Spleen (tissue), 11 donors: ENCODE measurements around the gene PLS3. TPM values are rescaled to one million over a fixed set of nuclear protein-coding genes. Genes with fewer than 3 reads are reported as not detected.

Experiments
- DNase-seq: peaks from one replicate; pipeline ENCODE4 v3.0.0-alpha.2; 2020
- H3K27ac ChIP-seq, 8 donors: fragments of 200-600 bp; sonication (generic) in 7 of 8; 1 replicate in 4 of 8; 2 replicates in 4 of 8; pipeline versions ENCODE4 v1.5.0 to v1.8.0; 2016 to 2021; ENCODE audit warnings: inconsistent platforms in 4 of 8, mild to moderate bottlenecking in 4 of 8, moderate library complexity in 1 of 8
- H3K27me3 ChIP-seq, 7 donors: fragments of 200-600 bp; sonication (generic) in 6 of 7; replicated peaks in 1 of 7; 1 replicate in 4 of 7; 2 replicates in 3 of 7; pipeline versions ENCODE4 v1.5.0 to v1.8.0; 2016 to 2021; ENCODE audit warnings: inconsistent platforms in 3 of 7, mild to moderate bottlenecking in 1 of 7
- H3K36me3 ChIP-seq, 6 donors: fragments of 200-600 bp; sonication (generic) in 5 of 6; 1 replicate in 4 of 6; 2 replicates in 2 of 6; pipeline versions ENCODE4 v1.5.0 to v1.8.0; 2016 to 2021; ENCODE audit warnings: inconsistent platforms in 2 of 6
- H3K4me1 ChIP-seq, 6 donors: fragments of 200-600 bp; sonication (generic) in 5 of 6; 1 replicate in 3 of 6; 2 replicates in 3 of 6; pipeline versions ENCODE4 v1.5.0 to v1.8.0; 2016 to 2021; ENCODE audit warnings: inconsistent platforms in 3 of 6
- H3K4me3 ChIP-seq, 8 donors: fragments of 200-600 bp; sonication (generic) in 7 of 8; 1 replicate in 4 of 8; 2 replicates in 4 of 8; pipeline versions ENCODE4 v1.5.0 to v1.8.0; 2016 to 2021; ENCODE audit warnings: inconsistent platforms in 4 of 8, mild to moderate bottlenecking in 4 of 8, moderate library complexity in 2 of 8
- H3K9me3 ChIP-seq, 8 donors: fragments of 200-600 bp; sonication (generic) in 7 of 8; 1 replicate in 4 of 8; 2 replicates in 4 of 8; pipeline versions ENCODE4 v1.5.0 to v1.8.0; 2016 to 2021; ENCODE audit warnings: inconsistent platforms in 4 of 8
- POLR2A ChIP-seq, 3 donors: fragments of 450-650 bp; IDR thresholded peaks; one replicate each; pipeline ENCODE4 v1.5.1; 2017; ENCODE audit warnings: antibody characterized with exemption in 3 of 3, mild to moderate bottlenecking in 1 of 3
- POLR2AphosphoS5 ChIP-seq, 3 donors: sonication (generic); formaldehyde crosslinking; IDR thresholded peaks; one replicate each; pipeline ENCODE4 v1.5.1; 2017; ENCODE audit warnings: antibody characterized with exemption in 3 of 3
- WGBS, 5 donors: extraction: QIAGEN DNeasy Blood & Tissue Kit in 3 of 5; methylation state at CpG; one replicate each; pipeline versions ENCODE4 v1.1.5 to v1.1.7; 2013 to 2018; 5-methylcytosine and 5-hydroxymethylcytosine counted together
- intact Hi-C: fragments of 100-400 bp; cut with DNase I; formaldehyde crosslinking; loops from one replicate; pipeline ENCODE4 v1.15.0; 2023; ENCODE audit warnings: low total_unique reads
- polyA plus RNA-seq, 3 donors: library from polyadenylated mRNA; stranded (reverse); fragments of 200-250 nt; gene quantifications; one replicate each; pipeline ENCODE4 v1.2.1, GENCODE V29; 2013
- total RNA-seq, 7 donors: library from RNA; depleted of rRNA in 3 of 7; stranded (reverse); fragments of >200 nt in 3 of 7; fragmentation: NEBNext Ultra II Directional in 4 of 7; extraction: Animal tissue kit (Norgen Biotek cat#: 25700) in 4 of 7; gene quantifications; one replicate each; pipeline versions ENCODE4 v1.1.0 to v1.2.1, GENCODE V29; 2016 to 2021
- TF ChIP-seq, protein P1 (sequence below), 11 experiments: fragments of 200-600 bp in 7 of 11; fragments of 450-650 bp in 4 of 11; sonication (generic) in 4 of 11; IDR thresholded peaks in 8 of 11; conservative IDR thresholded peaks in 3 of 11; 1 replicate in 7 of 11; 2 replicates in 4 of 11; pipeline versions ENCODE4 v1.4.0 to v1.8.0; 2016 to 2021; ENCODE audit warnings: antibody characterized with exemption in 11 of 11, inconsistent platforms in 4 of 11, mild to moderate bottlenecking in 1 of 11
- donor health status: healthy with polysubstance abuse.
- donor health status: DM: no; HTN: no; CAD: no; lungs with moderate emphysema.
- donor health status: DM: no; HTN: no; CAD: no.
- donor health status: Bipolar disorder and iron deficiency.
- donor health status: healthy.
- donor health status: DM: no; HTN: no; CAD: no.
- donor health status: DM: yes; HTN: yes; CAD: no.

Gene PLS3
- total and polyA plus RNA-seq, 10 donors = 20.3 to 159 (median 105) TPM

DNA sequence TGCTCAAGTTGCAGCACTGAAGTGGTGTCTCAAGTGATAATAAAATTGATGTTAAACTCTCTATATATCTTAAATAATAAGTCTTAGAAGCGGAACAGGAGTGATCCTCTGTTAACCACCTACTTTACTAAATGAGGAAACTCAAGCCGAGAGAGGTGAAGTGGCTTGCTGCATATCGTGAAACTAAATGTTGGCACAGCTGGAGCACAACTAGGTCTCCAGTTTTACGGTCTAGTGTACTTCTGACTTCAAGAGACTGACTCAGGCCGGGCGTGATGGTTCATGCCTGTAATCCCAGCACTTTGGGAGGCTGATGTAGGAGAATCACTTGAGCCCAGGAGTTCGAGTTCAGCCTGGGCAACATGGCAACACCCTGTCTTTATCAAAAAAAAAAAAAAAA, 35.5 kb upstream of the PLS3 start:
- WGBS, 5 donors = 73 to 93% (median 91%) methylated on average over 4 to 7 of the region's 7 CpGs
- no peaks in the 10 kb centered on the region for H3K9me3 ChIP-seq
- no peaks in the 10 kb centered on the region for H3K4me1 ChIP-seq
- no peak overlapping the region for H3K27ac ChIP-seq
- H3K27me3 ChIP-seq = peaks cover 0 to 10% (median 0%) of the 10 kb centered on the region in 7 donors
- no peaks in the 10 kb centered on the region for H3K36me3 ChIP-seq
- no peak overlapping the region for H3K4me3 ChIP-seq
- intact Hi-C loops = no loop called here
- TF ChIP-seq POLR2A (IDR thresholded peaks at IDR 0.05) (no peak), POLR2AphosphoS5 (IDR thresholded peaks at IDR 0.05) (no peak)
- TF ChIP-seq, protein P1, sequence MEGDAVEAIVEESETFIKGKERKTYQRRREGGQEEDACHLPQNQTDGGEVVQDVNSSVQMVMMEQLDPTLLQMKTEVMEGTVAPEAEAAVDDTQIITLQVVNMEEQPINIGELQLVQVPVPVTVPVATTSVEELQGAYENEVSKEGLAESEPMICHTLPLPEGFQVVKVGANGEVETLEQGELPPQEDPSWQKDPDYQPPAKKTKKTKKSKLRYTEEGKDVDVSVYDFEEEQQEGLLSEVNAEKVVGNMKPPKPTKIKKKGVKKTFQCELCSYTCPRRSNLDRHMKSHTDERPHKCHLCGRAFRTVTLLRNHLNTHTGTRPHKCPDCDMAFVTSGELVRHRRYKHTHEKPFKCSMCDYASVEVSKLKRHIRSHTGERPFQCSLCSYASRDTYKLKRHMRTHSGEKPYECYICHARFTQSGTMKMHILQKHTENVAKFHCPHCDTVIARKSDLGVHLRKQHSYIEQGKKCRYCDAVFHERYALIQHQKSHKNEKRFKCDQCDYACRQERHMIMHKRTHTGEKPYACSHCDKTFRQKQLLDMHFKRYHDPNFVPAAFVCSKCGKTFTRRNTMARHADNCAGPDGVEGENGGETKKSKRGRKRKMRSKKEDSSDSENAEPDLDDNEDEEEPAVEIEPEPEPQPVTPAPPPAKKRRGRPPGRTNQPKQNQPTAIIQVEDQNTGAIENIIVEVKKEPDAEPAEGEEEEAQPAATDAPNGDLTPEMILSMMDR (IDR thresholded peaks at IDR 0.05 in 8 of 11, conservative IDR thresholded peaks at IDR 0.05 in 3 of 11) = no peak
- DNase-seq = no peak

GRCh38 chrX:115531818-115532403, 29.1 kb upstream of the PLS3 start:
- no peaks in the 10 kb centered on the region for H3K9me3 ChIP-seq
- DNase-seq = no peak
- no peak for TF ChIP-seq POLR2A (IDR thresholded peaks at IDR 0.05)
- TF ChIP-seq, protein P1 (IDR thresholded peaks at IDR 0.05 in 8 of 11, conservative IDR thresholded peaks at IDR 0.05 in 3 of 11) = no peak
- TF ChIP-seq POLR2AphosphoS5 (IDR thresholded peaks at IDR 0.05) = no peak
- WGBS, 5 donors = 68 to 97% (median 84%) methylated on average over 4 of the region's 4 CpGs
- intact Hi-C loops = no loop called here
- H3K4me3 ChIP-seq = no peak overlapping the region
- peaks cover 0 to 10% (median 0%) of the 10 kb centered on the region in 7 donors for H3K27me3 ChIP-seq
- H3K4me1 ChIP-seq = no peaks in the 10 kb centered on the region
- no peak overlapping the region for H3K27ac ChIP-seq
- H3K36me3 ChIP-seq = no peaks in the 10 kb centered on the region

DNA sequence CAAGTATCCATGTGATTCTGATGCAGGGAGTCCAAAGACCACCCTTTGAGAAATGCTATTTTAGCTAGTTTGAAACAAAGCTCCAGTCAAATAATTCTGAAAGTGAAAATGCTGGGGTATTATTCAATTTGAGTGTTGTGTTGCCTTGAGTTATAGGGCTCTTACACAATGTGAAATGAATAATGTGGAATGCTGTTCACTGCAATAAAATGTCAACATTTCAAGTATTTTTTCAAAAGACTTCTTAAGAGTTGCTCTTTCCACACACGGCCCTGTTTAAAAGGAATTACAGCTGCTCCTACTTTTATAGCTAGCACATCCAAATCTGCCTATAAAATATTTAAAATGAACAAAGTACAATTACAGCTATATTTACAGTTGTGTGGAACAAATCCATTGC, 27.5 kb upstream of the PLS3 start:
- Histone ChIP-seq H3K27ac (no peak overlapping the region), H3K36me3 (no peaks in the 10 kb centered on the region), H3K9me3 (no peaks in the 10 kb centered on the region), H3K4me1 (no peaks in the 10 kb centered on the region), H3K27me3 (peaks cover 0 to 6% (median 0%) of the 10 kb centered on the region in 7 donors), H3K4me3 (no peak overlapping the region)
- WGBS, 5 donors = 53 to 79% (median 63%) methylated on average over 1 of the region's 1 CpG
- TF ChIP-seq POLR2A (IDR thresholded peaks at IDR 0.05) = no peak
- TF ChIP-seq, protein P1 (IDR thresholded peaks at IDR 0.05 in 8 of 11, conservative IDR thresholded peaks at IDR 0.05 in 3 of 11) = no peak
- no peak for TF ChIP-seq POLR2AphosphoS5 (IDR thresholded peaks at IDR 0.05)
- intact Hi-C loops = no loop called here
- no peak for DNase-seq

DNA sequence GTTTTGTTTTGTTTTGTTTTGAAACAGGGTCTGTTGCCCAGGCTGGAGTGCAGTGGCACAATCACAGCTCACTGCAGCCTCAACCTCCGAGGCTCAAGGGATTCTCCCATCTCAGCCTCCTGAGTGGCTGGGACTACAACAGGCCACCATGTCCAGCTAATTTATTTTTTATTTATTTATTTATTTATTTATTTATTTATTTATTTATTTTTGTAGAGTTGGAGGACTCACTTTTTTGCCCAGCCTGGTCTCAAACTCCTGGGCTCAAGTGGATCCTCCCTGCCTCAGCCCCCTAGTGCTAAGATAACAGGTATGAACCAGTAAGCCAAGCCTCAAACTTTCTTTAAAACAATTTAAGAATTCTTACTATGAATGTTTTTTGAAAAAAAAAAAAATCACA, 26.6 kb upstream of the PLS3 start:
- no peak overlapping the region for H3K27ac ChIP-seq
- TF ChIP-seq POLR2A (IDR thresholded peaks at IDR 0.05) (no peak), POLR2AphosphoS5 (IDR thresholded peaks at IDR 0.05) (no peak)
- TF ChIP-seq, protein P1 (IDR thresholded peaks at IDR 0.05 in 8 of 11, conservative IDR thresholded peaks at IDR 0.05 in 3 of 11) = no peak
- no peaks in the 10 kb centered on the region for H3K9me3 ChIP-seq
- intact Hi-C loops = no loop called here
- no peak overlapping the region for H3K4me3 ChIP-seq
- H3K36me3 ChIP-seq = no peaks in the 10 kb centered on the region
- DNase-seq = no peak
- no peaks in the 10 kb centered on the region for H3K27me3 ChIP-seq
- H3K4me1 ChIP-seq = no peaks in the 10 kb centered on the region
- WGBS, 5 donors = 79 to 100% (median 96%) methylated on average over 1 of the region's 1 CpG
